ENCODE measurements around the gene DNAJC28.
"Not testable (repeated sequence)": the region's sequence is repeated elsewhere in the genome, so short reads cannot be mapped to it uniquely, and the experiment has no call there.

DNA sequence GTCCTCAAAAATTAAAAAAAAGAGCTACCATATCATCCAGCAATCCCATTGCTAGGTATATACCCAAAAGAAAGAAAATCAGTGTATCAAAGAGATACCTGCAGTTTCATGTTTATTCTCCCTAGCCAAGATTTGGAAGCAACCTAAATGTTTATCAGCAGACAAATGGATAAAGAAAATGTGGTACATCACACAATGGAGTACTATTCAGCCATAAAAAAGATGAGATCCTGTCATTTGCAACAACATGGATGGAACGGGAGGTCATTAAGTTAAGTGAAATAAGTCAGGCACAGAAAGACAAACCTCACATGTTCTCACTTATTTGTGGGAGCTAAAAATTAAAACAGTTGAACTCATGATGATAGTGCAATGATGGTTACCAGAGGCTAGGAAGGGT lies 15.5 kb upstream of the DNAJC28 start:
- TF ChIP-seq, protein P1, sequence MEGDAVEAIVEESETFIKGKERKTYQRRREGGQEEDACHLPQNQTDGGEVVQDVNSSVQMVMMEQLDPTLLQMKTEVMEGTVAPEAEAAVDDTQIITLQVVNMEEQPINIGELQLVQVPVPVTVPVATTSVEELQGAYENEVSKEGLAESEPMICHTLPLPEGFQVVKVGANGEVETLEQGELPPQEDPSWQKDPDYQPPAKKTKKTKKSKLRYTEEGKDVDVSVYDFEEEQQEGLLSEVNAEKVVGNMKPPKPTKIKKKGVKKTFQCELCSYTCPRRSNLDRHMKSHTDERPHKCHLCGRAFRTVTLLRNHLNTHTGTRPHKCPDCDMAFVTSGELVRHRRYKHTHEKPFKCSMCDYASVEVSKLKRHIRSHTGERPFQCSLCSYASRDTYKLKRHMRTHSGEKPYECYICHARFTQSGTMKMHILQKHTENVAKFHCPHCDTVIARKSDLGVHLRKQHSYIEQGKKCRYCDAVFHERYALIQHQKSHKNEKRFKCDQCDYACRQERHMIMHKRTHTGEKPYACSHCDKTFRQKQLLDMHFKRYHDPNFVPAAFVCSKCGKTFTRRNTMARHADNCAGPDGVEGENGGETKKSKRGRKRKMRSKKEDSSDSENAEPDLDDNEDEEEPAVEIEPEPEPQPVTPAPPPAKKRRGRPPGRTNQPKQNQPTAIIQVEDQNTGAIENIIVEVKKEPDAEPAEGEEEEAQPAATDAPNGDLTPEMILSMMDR (IDR thresholded peaks at IDR 0.05; ENCODE audit: poor library complexity): not testable (repeated sequence)
- TF ChIP-seq EZH2 (IDR thresholded peaks at IDR 0.05; ENCODE audit: borderline replicate concordance): not testable (repeated sequence)

Measured in hepatocyte (in vitro differentiated cells).